AG10803 (cell line): ENCODE results near the gene GBP6.

Experiments
- DNase-seq: peaks from one replicate; pipeline ENCODE4 v3.0.0; 2010; ENCODE audit warnings: low read depth
- H3K4me3 ChIP-seq: 2 replicates; pipeline ENCODE4 v1.5.1; 2011; ENCODE audit warnings: mild to moderate bottlenecking, low read length, control low read depth
- TF ChIP-seq, protein P1 (sequence below): conservative IDR thresholded peaks from 2 replicates; pipeline ENCODE4 v1.5.1; 2011; ENCODE audit warnings: mild to moderate bottlenecking, low read length, control low read depth, inconsistent platforms

GBP6 gene, protein sequence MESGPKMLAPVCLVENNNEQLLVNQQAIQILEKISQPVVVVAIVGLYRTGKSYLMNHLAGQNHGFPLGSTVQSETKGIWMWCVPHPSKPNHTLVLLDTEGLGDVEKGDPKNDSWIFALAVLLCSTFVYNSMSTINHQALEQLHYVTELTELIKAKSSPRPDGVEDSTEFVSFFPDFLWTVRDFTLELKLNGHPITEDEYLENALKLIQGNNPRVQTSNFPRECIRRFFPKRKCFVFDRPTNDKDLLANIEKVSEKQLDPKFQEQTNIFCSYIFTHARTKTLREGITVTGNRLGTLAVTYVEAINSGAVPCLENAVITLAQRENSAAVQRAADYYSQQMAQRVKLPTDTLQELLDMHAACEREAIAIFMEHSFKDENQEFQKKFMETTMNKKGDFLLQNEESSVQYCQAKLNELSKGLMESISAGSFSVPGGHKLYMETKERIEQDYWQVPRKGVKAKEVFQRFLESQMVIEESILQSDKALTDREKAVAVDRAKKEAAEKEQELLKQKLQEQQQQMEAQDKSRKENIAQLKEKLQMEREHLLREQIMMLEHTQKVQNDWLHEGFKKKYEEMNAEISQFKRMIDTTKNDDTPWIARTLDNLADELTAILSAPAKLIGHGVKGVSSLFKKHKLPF

DNA sequence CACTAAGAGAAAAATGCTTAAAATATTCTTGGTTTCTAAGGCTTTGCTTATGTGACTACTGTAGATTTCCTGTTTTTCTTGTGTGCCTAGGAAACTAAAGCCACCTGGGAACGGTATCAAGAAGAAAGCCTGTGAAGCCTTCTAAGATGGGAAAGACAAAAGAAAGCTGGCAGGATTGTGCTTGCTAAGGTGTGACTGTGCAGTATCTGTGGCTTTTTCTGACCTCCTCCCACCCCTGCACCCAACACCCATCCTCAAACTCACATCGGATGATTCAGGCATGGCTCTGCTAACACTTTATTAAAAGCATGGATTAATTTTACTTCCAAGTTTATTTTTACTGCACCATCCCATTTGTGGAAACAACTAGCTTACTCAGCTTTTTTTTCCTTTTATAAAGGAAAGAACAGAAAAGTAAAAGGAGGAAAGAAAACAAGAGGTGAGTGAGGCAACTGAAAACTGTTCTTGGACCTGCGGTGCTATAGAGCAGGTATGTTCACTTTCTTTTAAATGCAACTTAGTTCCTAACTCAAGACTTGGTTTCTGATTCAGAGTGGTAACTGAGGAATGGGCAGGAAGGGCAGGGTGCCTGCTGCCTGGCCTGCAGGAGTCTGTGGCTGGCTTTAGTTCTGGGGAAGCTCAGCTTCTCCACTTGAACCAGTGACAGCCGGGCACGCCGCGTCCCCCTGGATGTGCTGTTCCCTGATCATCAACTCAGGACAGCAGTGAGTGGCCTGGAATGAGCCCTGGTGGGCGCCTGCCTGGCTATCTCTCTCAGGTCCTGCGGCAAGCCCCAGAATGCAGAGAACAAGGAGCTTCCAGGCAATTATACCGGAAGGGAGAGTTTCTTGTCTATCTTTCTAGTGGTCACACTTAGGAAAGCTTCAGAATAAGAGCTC lies at the start of gene GBP6:
Gene GBP6 (plus strand): TSS at position 422 of the 899 bp plus-strand sequence. CDS start 4,493 bp downstream, outside the sequence.
- DNase-seq, result peak; percentile 2
- no peak within 1 kb of the TSS for H3K4me3 ChIP-seq
- TF ChIP-seq, protein P1, sequence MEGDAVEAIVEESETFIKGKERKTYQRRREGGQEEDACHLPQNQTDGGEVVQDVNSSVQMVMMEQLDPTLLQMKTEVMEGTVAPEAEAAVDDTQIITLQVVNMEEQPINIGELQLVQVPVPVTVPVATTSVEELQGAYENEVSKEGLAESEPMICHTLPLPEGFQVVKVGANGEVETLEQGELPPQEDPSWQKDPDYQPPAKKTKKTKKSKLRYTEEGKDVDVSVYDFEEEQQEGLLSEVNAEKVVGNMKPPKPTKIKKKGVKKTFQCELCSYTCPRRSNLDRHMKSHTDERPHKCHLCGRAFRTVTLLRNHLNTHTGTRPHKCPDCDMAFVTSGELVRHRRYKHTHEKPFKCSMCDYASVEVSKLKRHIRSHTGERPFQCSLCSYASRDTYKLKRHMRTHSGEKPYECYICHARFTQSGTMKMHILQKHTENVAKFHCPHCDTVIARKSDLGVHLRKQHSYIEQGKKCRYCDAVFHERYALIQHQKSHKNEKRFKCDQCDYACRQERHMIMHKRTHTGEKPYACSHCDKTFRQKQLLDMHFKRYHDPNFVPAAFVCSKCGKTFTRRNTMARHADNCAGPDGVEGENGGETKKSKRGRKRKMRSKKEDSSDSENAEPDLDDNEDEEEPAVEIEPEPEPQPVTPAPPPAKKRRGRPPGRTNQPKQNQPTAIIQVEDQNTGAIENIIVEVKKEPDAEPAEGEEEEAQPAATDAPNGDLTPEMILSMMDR, result no peak

DNA sequence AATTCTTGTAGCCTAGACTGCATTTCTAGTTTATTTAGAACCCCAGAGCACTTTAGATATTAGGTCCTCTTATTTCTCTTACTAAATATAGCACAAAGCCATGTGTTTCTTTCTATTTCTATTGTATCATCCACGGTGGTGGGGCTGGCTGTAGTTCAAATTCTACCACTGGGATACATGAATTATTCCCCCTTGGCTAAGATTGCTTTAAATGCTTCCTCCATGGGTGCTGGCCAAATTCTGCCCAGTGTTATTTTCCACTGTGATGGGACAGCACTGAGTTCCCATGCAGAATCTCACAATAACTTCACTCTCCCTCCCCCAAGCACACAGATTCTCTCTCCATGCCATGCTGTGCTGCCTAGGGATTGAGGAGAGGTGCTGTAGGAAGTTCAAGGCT lies 41.5 kb upstream of the GBP6 start:
- TF ChIP-seq, protein P1, result no peak
- no peak overlapping the region for H3K4me3 ChIP-seq
- no peak for DNase-seq

DNA sequence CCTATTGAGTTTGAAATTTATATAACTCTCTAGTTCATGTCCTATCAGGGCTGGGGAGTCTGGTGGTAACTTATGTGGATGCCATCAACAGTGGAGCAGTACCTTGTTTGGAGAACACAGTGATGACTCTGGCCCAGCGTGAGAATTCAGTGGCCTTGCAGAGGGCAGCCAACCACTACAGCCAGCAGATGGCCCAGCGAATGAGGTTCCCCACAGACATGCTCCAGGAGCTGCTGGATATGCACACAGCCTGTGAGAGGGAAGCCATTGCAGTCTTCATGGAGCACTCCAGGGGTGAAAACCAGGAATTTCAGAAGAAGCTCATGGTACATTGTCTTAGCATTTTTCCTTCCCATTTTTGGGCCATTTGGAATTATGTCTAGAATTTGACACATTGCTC lies 32.0 kb upstream of the GBP6 start:
- DNase-seq, result no peak
- TF ChIP-seq, protein P1, result no peak

DNA sequence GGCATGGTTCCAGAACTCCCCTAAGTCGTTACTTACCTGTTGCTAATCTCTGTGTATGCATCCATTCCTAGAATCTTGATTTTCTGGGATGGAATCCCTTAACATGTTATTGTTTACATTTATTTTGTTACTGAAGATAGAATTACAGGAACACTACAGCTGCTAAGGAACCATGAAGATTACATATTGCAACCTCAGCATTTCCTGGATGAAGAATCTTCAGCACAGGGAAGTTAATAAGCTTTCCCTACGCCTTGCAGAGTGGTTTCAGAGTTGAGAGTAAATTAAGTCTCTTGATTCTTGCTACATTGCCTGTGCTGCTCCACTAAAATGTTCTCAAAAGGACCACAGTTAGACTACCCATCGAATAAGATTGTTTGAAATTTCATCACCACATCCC lies 31.4 kb upstream of the GBP6 start:
- H3K4me3 ChIP-seq, result no peak overlapping the region
- no peak for DNase-seq
- TF ChIP-seq, protein P1, result no peak

More for the DNA sequence above, 32.0 kb upstream of the GBP6 start:
- no peak overlapping the region for H3K4me3 ChIP-seq

DNA sequence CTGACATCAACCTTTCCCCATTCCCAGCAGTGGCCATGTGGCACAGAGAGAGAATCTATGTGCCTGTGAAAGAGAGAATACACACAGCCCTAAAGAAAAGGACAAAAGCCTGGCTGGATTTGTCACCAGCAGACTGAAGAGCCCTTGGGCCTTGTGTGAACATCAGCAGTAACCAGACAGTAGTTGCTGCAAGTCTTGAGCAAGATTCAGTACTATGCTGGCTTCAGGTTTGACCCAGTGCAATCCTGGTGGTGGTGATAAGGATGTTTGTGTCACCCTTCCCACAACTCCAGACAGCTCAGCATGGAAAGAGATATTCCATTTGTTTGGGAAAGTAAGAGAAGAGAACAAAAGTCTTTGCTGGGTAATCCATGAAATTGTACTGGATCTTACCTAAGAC lies 28.4 kb upstream of the GBP6 start:
- H3K4me3 ChIP-seq, result no peak overlapping the region
- TF ChIP-seq, protein P1, result no peak
- no peak for DNase-seq

DNA sequence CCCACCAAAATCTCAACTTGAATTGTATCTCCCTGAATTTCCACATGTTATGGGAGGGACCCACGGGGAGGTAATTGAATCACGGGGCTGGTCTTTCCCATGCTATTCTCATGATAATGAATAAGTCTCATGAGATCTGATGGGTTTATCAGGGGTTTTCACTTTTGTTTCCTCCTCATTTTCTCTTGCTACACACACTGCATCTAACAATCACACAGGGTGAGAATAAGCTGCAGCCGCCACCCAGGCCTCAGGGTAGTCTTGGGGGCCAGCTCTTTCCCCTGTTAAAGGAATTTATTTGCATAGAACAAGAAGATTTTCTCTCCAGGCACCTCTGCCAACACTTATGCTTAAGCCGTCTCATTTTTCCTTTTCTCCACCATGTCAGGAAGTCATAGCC lies 26.0 kb upstream of the GBP6 start:
- H3K4me3 ChIP-seq, result no peak overlapping the region
- TF ChIP-seq, protein P1, result no peak
- DNase-seq, result no peak
